GM12801 (cell line): ENCODE results near the gene CPNE4.

Source experiments
- CTCF ChIP-seq: IDR thresholded peaks from one replicate; pipeline ENCODE4 v1.5.1; 2011; ENCODE audit warnings: control low read depth; ENCODE audit not compliant: insufficient read length; ENCODE audit errors: extremely low read depth

The CPNE4 gene

GRCh38 chr3:132034486-132035464, at the start of gene CPNE4:
Gene CPNE4, minus strand, starts transcription at chr3:132035014.
- no peak for TF ChIP-seq CTCF

- no peak for TF ChIP-seq CTCF
Observed at GRCh38 chr3:132083583-132084279, 48.9 kb upstream of the CPNE4 start.

GRCh38 chr3:132083159-132083558, 48.3 kb upstream of the CPNE4 start:
- TF ChIP-seq CTCF = no peak

- no peak for TF ChIP-seq CTCF
Observed at GRCh38 chr3:132079147-132079546, 44.3 kb upstream of the CPNE4 start.

- TF ChIP-seq CTCF = no peak
Observed at GRCh38 chr3:132073771-132074170, 39.0 kb upstream of the CPNE4 start.

GRCh38 chr3:132071043-132071442, 36.2 kb upstream of the CPNE4 start:
- no peak for TF ChIP-seq CTCF

- no peak for TF ChIP-seq CTCF
Observed at GRCh38 chr3:132064114-132064513, 29.3 kb upstream of the CPNE4 start.
